SK-N-SH (cell line): ENCODE data around the gene CALCR. TPM values are rescaled to one million over a fixed set of nuclear protein-coding genes. Genes with fewer than 3 reads are reported as not detected.

Experiments
- CTCF ChIA-PET: fragments of 300-600, 350-600 bp; formaldehyde crosslinking; extraction: SDS; loops from one replicate; lab custom pipeline; 2021; lab: Yijun Ruan, JAX
- POLR2A ChIA-PET: fragments of 350-600 bp; sonication (Branson Sonifier 250); formaldehyde crosslinking; extraction: SDS; loops from one replicate; lab custom pipeline; 2020; ENCODE audit warnings: antibody characterized with exemption, inconsistent platforms; lab: Yijun Ruan, JAX
- DNase-seq: peaks from one replicate; pipeline ENCODE4 v3.0.0; 2012
- H2AFZ ChIP-seq: fragments of 200-600 bp; sonication (generic); 2 replicates; pipeline ENCODE4 v1.8.1; 2016; ENCODE audit warnings: antibody characterized with exemption, mild to moderate bottlenecking, low read depth
- H3F3A ChIP-seq: fragments of 200-600 bp; sonication (generic); replicated peaks from 2 replicates; pipeline ENCODE3; 2016; ENCODE audit warnings: antibody characterized with exemption, mild to moderate bottlenecking; ENCODE audit not compliant: insufficient read depth
- H3K27ac ChIP-seq, 2 experiments: fragments of 200-500 bp in 1 of 2; fragments of 200-600 bp in 1 of 2; sonication (Bioruptor generic) in 1 of 2; sonication (generic), shearing (Covaris generic) in 1 of 2; 2 replicates each; pipeline versions ENCODE4 v1.5.1 to v1.6.1; 2014 to 2016; ENCODE audit warnings: low read depth in 2 of 2, inconsistent platforms in 1 of 2, low read length in 1 of 2, mild to moderate bottlenecking in 1 of 2, mixed read lengths in 1 of 2
- H3K27me3 ChIP-seq: fragments of 200-600 bp; sonication (generic), shearing (Covaris generic); 2 replicates; pipeline ENCODE4 v1.6.1; 2016; ENCODE audit warnings: mixed run types; ENCODE audit not compliant: insufficient read depth
- H3K36me3 ChIP-seq, 2 experiments: fragments of 200-500 bp in 1 of 2; fragments of 200-600 bp in 1 of 2; sonication (Bioruptor generic) in 1 of 2; sonication (generic) in 1 of 2; replicated peaks in 1 of 2; 2 replicates each; pipeline versions ENCODE3 to v1.5.1; 2014 to 2016; ENCODE audit warnings: low read length in 1 of 2, mild to moderate bottlenecking in 1 of 2; ENCODE audit not compliant: insufficient read depth in 2 of 2, control insufficient read depth in 1 of 2
- H3K4me1 ChIP-seq, 2 experiments: fragments of 200-500 bp in 1 of 2; fragments of 200-600 bp in 1 of 2; sonication (Bioruptor generic) in 1 of 2; sonication (generic), shearing (Covaris generic) in 1 of 2; 2 replicates each; pipeline versions ENCODE4 v1.5.1 to v1.6.1; 2014 to 2016; ENCODE audit warnings: low read depth in 1 of 2, low read length in 1 of 2, mixed run types in 1 of 2; ENCODE audit not compliant: insufficient read depth in 2 of 2, control insufficient read depth in 1 of 2
- H3K4me2 ChIP-seq: fragments of 200-600 bp; sonication (generic), shearing (Covaris generic); 2 replicates; pipeline ENCODE4 v1.6.1; 2017; ENCODE audit warnings: mixed run types
- H3K4me3 ChIP-seq, 2 experiments: fragments of 200-500 bp in 1 of 2; fragments of 200-600 bp in 1 of 2; sonication (Bioruptor generic) in 1 of 2; sonication (generic), shearing (Covaris generic) in 1 of 2; 2 replicates each; pipeline versions ENCODE4 v1.5.1 to v1.8.1; 2014 to 2016; ENCODE audit warnings: low read depth in 2 of 2, inconsistent platforms in 1 of 2, low read length in 1 of 2, mild to moderate bottlenecking in 1 of 2, mixed read lengths in 1 of 2, moderate library complexity in 1 of 2
- H3K79me2 ChIP-seq: fragments of 200-600 bp; sonication (generic); 2 replicates; pipeline ENCODE4 v1.8.1; 2017; ENCODE audit warnings: mild to moderate bottlenecking; ENCODE audit not compliant: insufficient read depth
- H3K9ac ChIP-seq: fragments of 200-600 bp; sonication (generic); 2 replicates; pipeline ENCODE4 v1.6.1; 2017; ENCODE audit warnings: mixed run types
- H3K9me2 ChIP-seq: fragments of 200-600 bp; sonication (generic); 2 replicates; pipeline ENCODE4 v1.6.1; 2017; ENCODE audit warnings: mixed run types
- H3K9me3 ChIP-seq: fragments of 200-600 bp; sonication (generic); 2 replicates; pipeline ENCODE4 v1.6.1; 2017; ENCODE audit warnings: mixed run types, mild to moderate bottlenecking, moderate library complexity
- H4K20me1 ChIP-seq: fragments of 200-600 bp; sonication (generic); 2 replicates; pipeline ENCODE4 v1.6.1; 2017; ENCODE audit warnings: mild to moderate bottlenecking, mixed run types; ENCODE audit not compliant: insufficient read depth
- CTCF ChIP-seq: fragments of 200-600 bp; sonication (generic); IDR thresholded peaks from 2 replicates; pipeline ENCODE4 v1.6.1; 2017; ENCODE audit warnings: antibody characterized with exemption, mild to moderate bottlenecking, moderate library complexity
- GATA2 ChIP-seq: sonication (generic); formaldehyde crosslinking; IDR thresholded peaks from 2 replicates; pipeline ENCODE4 v1.5.0; 2020; ENCODE audit warnings: mild to moderate bottlenecking, missing genetic modification reagents
- JUND ChIP-seq: IDR thresholded peaks from 2 replicates; pipeline ENCODE4 v1.4.0; 2012
- MXI1 ChIP-seq: IDR thresholded peaks from 2 replicates; pipeline ENCODE4 v1.6.1; 2012; ENCODE audit warnings: mild to moderate bottlenecking, low read depth, low read length, improper control_type of control experiment
- NFIC ChIP-seq: IDR thresholded peaks from 2 replicates; pipeline ENCODE4 v1.4.0; 2012; ENCODE audit warnings: borderline replicate concordance
- RAD21 ChIP-seq: IDR thresholded peaks from 2 replicates; pipeline ENCODE4 v1.6.1; 2012; ENCODE audit warnings: mild to moderate bottlenecking, low read length
- RFX5 ChIP-seq: IDR thresholded peaks from 2 replicates; pipeline ENCODE4 v1.6.1; 2012; ENCODE audit warnings: mild to moderate bottlenecking, improper control_type of control experiment, low read length
- SMC3 ChIP-seq: IDR thresholded peaks from 2 replicates; pipeline ENCODE4 v1.6.1; 2012; ENCODE audit warnings: low read depth, low read length, improper control_type of control experiment
- TAF1 ChIP-seq: IDR thresholded peaks from 2 replicates; pipeline ENCODE4 v1.6.1; 2012; ENCODE audit warnings: low read depth, mild to moderate bottlenecking, low read length, moderate library complexity, borderline replicate concordance
- ZBTB33 ChIP-seq: IDR thresholded peaks from 2 replicates; pipeline ENCODE4 v1.4.0; 2012; ENCODE audit warnings: low read depth, borderline replicate concordance
- WGBS: methylation state at CpG from one replicate; pipeline ENCODE4 v1.1.6; 2017; ENCODE audit warnings: low lambda C conversion rate; 5-methylcytosine and 5-hydroxymethylcytosine counted together
- polyA plus RNA-seq, 3 experiments: library from polyadenylated mRNA; depleted of rRNA; stranded (reverse); fragments of >200 nt; gene quantifications; 2 replicates each; pipeline ENCODE4 v1.2.3, GENCODE V29; 2012

CALCR gene
- polyA plus RNA-seq, 1 of the 3 experiments (the other 2 are of a cell fraction): 0.12 TPM

DNA sequence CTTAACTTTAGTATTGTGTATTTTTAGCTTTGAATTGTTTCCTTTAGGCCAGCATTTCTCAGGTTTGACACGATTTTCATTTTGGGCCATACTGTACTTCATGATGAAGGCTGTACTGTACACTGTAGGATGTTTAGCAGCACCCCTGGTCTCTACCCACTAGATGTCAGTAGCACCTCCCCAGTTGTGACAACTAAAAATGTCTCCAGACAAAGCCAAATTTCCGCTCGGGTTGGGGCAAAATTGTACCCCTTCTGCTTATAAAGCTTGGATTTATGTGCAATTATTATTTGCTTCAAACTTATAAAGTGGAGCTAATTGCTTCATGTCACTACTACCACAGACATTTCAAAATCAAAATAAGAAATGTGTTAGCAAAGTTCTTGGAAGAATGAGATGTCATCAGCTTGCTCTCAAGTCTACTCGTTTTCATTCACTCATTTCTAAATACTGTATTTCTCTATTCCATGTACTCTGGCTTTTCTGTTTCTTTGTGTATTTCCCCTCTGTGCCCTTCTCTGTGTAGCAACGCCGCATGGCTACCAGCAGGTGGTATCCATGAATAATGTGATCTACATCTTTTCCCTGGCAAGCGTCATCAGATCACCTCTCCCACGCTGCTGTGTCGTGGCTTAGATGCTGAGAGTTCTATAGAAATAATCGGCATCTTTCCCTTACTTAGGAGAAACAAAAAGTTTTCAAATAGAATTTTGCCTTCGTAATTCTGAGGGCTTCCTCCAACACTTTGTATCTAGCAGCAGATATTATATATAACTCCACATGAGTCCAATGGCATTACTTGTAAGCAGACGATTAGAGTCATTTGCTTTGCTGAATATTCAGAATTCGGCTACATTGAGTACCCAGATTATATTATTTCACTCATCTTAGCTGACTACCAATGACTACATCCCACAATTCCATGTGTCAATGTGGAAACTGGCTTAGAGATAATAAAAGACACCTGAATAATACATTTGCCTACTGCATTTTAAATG lies 47.8 kb upstream of the CALCR start:
- Histone ChIP-seq H3F3A (no peaks in the 10 kb centered on the region), H3K9me2 (no peaks in the 10 kb centered on the region), H3K9me3 (no peaks in the 10 kb centered on the region), H3K4me1 (peaks cover 0 to 3% of the 10 kb centered on the region in 2 experiments; a peak in 2 of 4 replicates), H3K9ac (no peak overlapping the region)
- WGBS: 38% methylated on average over 13 of the region's 13 CpGs
- TF ChIP-seq CTCF (peak; percentile 54), MXI1 (peak; percentile 25; the same call in 1 of the 2 replicates), NFIC (no peak), RFX5 (no peak), ZBTB33 (no peak), RAD21 (peak; percentile 73), SMC3 (peak; percentile 59), GATA2 (CRISPR knock-in tag) (0 out of 2 replicates have a peak, but pooled peaks have one; percentile 36), TAF1 (no peak)
- TF ChIP-seq, all 33 proteins: peak for 5
- Histone ChIP-seq H3K36me3 (peaks cover 0 to 5% of the 10 kb centered on the region in 2 experiments), H2AFZ (no peak overlapping the region), H4K20me1 (no peaks in the 10 kb centered on the region), H3K4me2 (no peak overlapping the region), H3K27me3 (no peaks in the 10 kb centered on the region), H3K4me3 (no peak overlapping the region; a peak in 1 of 4 replicates), H3K27ac (no peak overlapping the region; a peak in 1 of 4 replicates), H3K79me2 (no peaks in the 10 kb centered on the region)
- DNase-seq: peak; percentile 32
- ChIA-PET CTCF (interaction anchor here (0.7 to 3.9 kb wide), 84 partner anchors 8 to 1860 kb away, joined by 3 to 49 read pairs (median 4); partner anchors contain the start of genes BET1, COL1A2, GNG11 and SGCE), POLR2A (no interaction called here)

- no peak for TF ChIP-seq JUND
- no peak for TF ChIP-seq RAD21
- TF ChIP-seq, all 33 proteins: peak for 0
- no peak overlapping the region for H3K4me2 ChIP-seq
- CTCF ChIA-PET: interaction anchor here (0.7 to 3.9 kb wide), 20 partner anchors 8 to 1626 kb away, joined by 3 to 49 read pairs (median 7); partner anchors contain the start of genes GNG11 and SGCE
- no peaks in the 10 kb centered on the region for H4K20me1 ChIP-seq
- H3K36me3 ChIP-seq: no peaks in the 10 kb centered on the region
- no peaks in the 10 kb centered on the region for H3K27me3 ChIP-seq
- H3K9me2 ChIP-seq: no peaks in the 10 kb centered on the region
- H3K9ac ChIP-seq: no peak overlapping the region
- peaks cover 0 to 3% of the 10 kb centered on the region in 2 experiments; a peak in 2 of 4 replicates for H3K4me1 ChIP-seq
- H3F3A ChIP-seq: no peaks in the 10 kb centered on the region
- no peak for DNase-seq
- no peaks in the 10 kb centered on the region for H3K79me2 ChIP-seq
- H3K9me3 ChIP-seq: peaks cover 4% of the 10 kb centered on the region; the same call in 1 of the 2 replicates
- H3K4me3 ChIP-seq: no peak overlapping the region
- no peak overlapping the region for H2AFZ ChIP-seq
- no peak overlapping the region for H3K27ac ChIP-seq
- POLR2A ChIA-PET: no interaction called here
Observed at GRCh38 chr7:93620864-93621263, 46.3 kb upstream of the CALCR start.
